NCI-H1092 treated with DMSO at 0.1 percent for 48 hours (cell line): ENCODE data around the gene UBE2L3.
"Not testable (repeated sequence)": the region's sequence is repeated elsewhere in the genome, so short reads cannot be mapped to it uniquely, and the experiment has no call there.

Experiments
- DNase-seq: peaks from one replicate; lab custom pipeline; 2025; lab: John Stamatoyannopoulos, UW

The UBE2L3 gene

DNA sequence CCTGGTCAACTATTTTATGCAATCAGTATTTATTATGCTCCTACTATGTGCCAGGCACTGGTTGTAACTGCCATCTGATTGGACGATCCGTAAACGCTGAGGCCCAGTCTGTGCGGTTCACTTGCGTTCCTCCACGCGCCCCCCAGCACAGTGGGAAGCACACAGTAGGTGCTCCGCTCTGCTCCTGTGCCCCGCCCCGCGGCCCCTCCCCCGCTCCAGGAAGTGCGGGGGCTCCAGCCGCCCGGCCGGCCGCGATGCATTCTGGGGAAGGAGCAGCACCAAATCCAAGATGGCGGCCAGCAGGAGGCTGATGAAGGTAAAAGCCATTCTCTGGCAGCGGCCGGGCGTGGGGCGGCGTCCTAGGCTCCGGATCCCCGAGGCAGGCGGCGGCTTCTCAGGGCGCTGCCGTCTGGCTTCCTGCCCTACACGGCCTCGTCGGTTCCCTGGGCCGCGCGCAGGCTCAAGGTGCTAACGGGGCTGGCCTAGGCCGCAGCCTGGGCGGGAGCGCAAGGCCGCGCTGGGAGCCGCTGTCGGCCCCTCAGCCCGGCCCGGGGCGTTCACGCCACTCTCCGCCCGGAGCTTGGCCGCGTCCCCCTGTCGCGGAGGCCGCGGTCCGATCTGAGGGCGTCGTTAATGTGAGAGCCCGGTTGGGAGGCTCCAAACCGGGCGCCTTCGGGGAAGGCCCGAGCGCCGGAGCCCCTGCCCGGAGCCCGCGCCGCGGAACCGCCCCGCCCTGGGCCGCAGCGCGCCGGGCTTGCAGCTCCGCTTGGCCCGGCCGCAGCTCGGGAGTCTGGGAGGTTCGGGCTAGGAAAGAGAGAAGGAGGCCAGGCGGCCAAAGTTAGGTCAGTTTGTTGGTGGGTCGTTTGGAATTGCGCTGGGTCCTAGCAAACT is at the start of gene UBE2L3:
Gene UBE2L3 (plus strand): TSS at position 259 of the 891 bp plus-strand sequence. CDS start 31 bp downstream, at position 290.
- peak; percentile 75 for DNase-seq

DNA sequence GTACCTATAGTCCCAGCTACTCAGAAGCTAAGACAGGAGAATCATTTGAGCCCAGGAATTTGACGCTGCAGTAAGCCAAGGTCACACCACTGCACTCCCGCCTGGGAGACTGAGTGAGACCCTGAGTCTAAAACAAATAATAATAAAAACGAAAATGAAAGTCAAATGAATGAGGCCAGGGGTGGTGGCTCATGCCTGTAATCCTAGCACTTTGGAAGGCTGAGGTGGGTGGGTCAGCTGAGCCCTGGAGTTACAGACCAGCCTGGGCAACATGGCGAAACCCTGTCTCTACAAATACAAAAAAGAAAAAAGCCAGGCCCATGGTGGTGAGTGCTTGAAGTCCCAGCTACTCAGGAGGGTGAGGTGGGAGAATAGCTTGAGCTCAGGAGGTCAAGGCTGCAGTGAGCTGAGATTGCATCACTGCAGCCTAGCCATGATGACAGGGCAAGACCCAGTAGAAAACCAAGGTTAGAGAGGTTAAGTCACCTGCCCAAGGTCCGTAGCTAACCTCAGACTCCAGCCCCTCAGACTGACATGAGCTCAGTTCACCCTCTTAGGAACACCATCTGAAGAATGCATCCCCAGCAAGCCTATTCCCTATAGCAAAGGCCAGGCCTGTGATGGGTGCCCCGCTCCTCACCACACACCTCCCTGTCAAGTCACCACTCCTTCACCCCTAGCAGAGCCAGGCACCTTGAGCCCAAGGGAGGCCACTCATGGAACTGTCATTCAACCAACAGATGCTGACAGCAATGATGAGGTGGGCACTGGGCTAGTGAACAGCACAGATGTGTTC is 40.6 kb upstream of the UBE2L3 start:
- not testable (repeated sequence) for DNase-seq

DNA sequence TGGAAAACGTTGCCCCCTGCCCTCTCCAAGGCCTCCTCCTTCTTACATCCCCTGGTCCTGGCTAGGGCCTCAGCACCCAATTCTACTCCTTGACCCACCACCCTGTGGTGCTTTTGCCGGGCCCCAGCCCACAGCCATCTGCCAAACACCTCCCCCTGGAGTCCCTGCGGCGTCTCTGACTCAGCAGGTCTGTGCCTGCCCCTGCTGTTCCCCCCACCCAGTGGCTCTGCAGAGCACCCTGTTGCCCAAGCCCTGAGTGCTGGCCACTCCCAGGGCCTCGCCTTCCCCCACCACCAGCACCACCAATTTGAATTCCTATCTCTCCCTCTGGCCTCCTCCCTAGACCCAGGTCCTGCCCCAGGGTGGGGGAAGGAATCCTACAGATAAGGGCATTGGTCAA is 36.0 kb upstream of the UBE2L3 start:
- not testable (repeated sequence) for DNase-seq

DNA sequence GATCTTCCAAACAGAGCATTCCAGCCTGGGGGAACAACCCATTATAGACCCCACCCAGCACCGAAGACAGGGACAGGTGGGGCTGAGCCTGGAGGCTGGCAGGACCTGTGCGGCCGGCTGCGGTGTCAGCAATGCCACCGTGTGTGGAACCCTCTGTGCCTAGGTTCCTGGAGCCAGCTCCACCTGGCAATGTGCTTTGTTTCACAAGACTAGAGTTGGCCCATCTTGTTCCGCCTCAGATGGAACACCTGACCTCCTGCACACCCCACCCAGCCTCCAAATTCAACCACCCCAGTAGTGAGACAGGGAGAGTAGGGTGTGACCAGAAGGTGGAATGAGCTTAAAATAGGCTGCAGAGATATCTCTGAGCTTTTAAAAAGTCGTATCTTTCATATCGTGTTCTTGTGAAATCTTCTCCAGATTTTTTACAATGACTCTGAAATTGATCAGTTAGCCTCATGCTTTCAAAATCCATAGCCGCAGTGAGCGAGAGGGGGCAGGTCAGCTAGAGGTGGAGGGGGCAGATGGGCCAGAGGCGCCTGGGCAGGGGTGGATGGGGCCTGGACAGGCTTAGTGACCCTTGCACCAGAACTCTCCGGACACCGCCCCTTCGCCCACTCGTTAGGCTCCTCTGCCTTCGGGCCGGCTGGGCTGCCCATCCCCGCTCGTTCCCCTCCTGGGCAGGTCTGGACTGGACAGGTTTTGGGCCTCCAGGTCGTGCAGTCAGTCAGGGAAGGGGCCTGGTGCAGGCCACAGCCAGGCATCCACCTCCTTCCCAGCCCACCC is 34.5 kb upstream of the UBE2L3 start:
- not testable (repeated sequence) for DNase-seq

DNA sequence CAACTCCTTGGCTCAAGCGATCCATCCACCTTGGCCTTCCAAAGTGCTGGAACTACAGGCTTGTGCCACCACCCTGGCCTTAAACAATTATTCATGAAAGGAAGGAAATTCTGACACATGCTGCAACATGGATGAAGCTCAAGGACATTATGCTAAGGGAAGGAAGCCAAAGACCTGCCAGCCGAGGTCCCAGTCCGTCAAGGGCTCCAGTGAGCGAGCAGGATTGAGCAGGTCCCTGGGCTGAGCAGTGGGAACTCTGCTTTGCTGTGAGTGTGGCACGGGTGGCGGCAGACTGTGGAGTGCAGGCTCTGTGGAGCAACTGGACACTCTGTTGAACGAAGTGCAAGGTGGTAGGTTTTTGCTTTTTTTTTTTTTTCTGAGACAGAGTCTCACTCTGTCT is 27.7 kb upstream of the UBE2L3 start:
- DNase-seq, result not testable (repeated sequence)

DNA sequence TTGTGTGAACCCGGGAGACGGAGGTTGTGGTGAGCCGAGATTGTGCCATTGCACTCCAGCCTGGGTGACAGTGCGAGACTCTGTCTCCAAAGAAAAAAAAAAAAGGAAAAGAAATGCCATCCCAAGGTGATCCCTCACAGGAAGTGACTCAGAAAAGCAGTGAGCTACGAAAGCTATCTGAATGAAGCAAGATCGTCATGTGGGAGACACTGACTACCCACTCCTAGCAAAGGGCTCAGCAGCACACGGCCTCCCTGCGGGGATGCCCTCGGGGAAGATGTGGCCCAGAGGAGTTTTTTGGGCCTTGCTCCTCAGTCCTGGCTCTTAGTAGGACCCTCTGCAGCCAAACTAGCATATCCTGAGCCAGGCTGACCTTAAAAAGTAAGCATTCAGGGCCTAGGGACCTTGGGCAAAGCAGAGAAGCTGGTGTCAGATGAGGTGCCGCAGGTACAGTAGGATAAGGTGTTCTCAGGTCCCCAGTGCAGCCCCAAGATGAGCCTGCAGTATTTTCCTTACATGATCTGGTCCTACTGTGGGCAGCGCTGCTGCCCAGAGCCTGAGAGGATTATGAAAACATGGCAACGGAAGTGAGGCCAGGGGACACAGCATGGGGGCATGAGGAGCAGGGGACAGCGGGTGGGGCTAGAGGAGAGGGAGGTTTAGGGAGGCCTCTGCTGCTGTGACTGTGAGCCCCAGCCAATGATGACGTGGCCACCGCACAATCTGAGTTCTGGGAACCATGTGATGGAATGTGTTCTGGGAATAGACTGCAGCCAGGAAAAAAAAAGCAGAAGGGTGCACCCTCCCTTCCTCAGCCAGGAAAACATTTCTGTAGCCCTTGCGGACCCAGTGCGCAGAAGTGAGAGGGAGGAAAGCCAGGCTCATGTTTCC is 22.8 kb upstream of the UBE2L3 start:
- DNase-seq, result not testable (repeated sequence)

DNA sequence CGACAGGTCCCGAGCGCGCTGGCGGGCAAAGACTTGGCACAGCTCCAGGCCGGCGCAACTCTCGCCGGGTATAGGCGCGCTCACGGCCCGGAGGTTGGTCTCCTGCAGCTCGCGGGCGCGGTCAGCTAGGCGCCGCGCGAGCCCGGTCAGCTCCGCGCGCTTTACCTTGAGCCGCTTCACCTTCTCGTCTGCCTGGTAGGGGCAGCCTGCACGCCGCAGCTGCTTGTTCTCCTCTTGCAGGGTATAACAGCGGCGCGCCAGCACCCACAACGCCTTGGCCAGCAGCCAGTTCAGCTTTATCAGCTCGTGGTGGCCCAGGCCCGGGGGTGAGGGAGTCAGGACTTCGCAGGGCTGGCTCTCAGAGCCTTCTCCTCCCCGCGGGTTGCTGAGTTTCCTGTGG is 18.0 kb upstream of the UBE2L3 start:
- not testable (repeated sequence) for DNase-seq

DNA sequence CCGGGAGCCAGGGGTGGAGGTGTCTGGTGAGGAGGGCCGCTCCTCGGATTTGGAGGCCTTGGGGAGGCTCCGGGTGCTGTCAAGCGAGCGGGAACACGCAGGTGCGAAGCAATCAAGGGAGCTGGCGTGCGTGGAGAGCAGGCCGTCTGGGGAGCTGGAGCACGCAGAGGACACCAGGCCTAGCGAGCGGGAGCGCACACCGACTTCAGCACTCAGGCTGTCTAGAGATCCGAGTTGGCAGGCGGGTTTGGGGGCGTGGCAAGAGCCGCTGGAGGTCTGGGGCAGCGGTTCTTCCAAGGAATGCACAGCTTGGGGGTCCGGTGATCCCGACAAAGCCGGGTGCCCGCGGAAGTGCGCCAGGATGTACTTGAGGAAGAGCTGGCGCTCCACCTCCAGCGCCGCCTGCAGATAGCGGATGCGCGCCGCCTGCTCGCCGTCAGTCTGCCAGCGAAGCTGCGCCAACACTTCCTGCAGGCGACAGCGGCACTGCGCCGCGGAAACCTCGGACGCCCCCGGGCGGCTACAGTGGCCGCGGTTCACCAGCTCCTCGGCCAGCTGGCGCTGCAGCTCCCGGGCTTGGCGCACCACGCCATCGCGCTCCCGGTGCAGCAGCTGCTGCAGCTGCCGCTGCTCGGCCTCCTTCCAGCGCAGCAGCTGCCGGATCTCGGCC is 17.4 kb upstream of the UBE2L3 start:
- DNase-seq, result not testable (repeated sequence)

DNA sequence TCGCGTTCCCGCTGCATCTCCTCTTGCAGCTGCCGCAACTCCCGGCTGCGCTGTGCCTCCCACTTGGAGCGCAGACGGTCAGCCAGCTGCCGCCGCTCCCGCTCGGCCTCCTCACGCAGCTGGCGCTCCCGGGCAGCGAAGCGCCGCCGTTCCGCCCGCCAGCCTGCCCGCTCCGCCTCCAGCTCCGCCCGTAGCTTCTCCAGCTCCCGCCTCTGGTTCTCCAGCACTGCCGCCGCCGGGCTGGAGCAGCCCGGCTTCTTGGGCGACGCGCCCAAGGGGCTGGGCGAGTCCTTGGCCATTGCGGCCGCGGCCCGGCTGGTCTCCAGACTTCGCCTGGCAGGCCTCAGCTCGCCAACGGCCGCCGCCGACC is 16.9 kb upstream of the UBE2L3 start:
- DNase-seq, result not testable (repeated sequence)

DNA sequence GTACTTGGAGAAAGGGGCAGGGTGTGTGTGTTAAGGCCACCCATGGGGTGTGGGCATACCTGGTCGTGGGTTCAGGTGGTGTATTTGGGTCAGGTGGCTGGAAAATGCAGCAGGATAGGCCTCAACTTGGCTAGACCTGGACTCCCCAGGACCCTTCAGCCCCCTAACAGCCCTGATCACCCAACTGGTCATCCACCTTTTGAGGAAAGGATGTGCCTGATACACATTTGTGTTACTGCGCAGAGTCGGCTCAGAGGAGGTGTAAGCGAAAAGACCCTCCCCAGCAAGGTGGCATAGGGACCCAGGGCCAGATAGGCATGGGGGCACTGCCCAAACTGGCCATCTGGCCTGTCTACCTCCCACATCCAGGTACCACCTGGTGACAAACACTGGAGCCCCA is 16.2 kb upstream of the UBE2L3 start, which contains the start of gene RIMBP3C:
Gene RIMBP3C (minus strand): TSS at position 101 of the 400 bp plus-strand sequence. CDS start 485 bp downstream, outside the sequence.
- not testable (repeated sequence) for DNase-seq

DNA sequence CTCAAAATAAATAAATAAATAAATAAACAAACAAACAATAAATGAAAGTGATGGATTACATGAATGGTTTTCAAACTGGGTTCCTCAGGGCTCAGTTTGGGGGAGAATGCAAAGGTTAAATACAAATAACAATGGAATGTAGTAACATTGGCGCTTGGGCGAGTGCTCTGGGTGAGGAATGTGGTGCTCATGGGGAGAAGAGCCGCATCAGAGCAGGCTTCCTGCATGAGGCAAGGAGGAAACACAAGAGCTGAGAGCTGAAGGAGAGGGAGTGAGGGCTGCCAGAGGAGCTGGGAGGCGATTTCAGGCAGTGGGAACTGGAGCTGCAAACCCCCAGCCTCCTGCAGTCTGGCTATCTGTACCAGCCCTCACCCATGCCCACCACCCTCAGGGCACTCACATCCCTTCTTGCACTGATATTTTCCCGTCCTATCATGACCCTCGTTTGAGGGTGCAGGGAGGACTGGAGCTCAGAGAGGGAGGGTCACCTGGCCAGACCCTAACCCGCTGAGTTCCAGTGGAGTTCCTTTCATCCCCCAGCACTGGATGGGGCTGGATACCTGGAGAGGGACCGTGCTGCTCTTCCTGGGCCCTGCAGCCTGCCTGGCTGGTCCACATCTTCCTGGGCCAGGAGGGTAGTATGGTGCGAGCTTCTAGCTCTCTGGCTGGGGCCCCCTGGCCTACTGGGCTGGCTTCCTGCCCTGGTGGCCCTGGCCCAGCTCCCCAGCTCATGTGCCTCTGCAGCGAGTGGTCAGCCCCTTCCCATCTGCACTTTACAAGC is 8.0 kb upstream of the UBE2L3 start:
- DNase-seq, result not testable (repeated sequence)

DNA sequence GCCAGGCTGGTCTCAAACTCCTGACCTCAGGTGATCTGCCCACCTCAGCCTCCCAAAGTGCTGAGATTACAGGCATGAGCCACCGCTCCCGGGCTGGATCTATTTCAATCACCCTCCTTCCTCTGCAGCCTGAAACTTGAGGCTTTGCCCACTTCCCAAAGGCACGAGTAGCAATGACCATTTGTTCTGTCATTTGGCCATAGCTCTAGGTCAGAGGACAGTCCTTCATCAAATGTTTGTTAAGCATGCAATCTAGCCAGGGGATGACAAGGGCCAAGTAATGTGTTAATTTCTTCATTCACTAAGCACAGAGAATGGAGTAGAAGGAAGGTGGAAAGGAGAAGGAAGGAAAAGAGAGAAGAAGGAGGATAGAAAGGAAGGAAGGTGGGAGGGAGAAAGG is 6.9 kb upstream of the UBE2L3 start:
- DNase-seq, result not testable (repeated sequence)

DNA sequence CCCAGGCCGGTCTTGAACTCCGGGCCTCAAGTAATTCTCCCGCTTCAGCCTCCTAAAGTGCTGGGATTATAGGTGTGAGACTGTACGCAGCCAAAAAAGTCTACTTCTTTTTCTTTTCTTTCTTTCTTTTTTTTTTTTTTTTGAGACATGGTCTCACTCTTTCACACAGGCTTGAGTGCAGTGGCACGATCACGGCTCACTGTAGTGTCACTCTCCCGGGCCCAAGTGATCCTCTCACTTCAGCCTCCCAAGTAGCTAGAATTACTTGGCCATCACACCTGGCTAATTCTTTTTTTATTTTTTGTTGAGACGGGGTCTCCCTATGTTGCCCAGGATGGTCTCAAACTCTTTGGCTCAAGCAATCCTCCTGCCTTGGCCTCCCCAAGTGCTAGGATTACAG is 3.6 kb upstream of the UBE2L3 start:
- DNase-seq, result no peak

DNA sequence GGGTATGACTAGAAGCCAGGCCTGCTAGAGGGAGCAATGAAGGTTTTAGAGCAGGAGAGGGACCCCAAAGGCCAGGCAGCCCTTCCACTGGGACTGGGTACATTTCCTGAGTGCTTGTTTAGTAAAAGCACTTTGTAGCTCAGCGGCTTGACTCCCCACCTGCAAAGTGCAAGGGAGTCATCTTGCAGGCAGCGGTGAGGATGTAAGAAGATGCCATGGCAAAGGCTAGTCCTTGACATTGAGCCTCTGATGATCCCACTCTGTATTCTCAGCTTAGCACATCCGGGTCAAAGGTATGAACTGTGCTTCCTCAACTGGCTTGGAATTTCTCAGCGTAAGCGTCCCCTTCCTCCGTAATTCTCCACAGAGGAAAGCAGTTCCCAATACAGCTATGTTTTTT is 3.1 kb upstream of the UBE2L3 start:
- DNase-seq, result no peak

DNA sequence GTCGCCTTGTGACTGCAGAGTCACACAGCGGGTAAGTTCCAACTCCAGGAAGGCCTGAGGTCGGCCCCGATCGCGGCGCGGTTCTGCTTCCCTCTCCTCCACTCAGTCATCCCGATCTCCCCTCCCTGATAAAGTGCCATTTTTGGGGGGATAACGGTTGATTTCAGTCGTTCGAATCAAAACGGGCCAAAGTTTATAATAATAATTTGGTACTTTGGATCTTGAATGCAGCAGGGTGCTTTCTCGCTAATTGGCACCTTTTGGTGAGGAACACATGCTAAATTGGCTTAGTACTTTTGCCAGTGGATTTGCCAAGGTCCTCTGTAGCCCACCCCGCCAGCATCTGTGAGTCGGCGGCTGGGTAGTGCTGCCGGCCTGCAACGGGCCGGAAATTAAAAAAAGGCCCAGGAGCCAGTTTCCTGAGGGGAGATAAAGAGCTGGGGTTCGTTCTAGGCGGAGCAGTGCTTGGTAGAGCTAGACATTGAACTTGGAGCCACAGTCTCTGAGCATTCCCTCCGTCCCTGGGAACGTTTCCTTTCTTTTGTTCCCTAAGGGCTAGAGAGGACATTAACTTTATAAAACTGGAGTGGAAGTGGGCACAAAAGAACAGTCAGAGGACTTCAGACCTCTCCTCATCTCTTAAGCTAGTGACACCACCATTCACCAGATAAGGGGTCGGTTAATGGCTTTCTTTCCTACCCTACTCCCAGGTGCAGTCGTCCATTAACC is 997 bp downstream of the UBE2L3 start:
- no peak for DNase-seq

DNA sequence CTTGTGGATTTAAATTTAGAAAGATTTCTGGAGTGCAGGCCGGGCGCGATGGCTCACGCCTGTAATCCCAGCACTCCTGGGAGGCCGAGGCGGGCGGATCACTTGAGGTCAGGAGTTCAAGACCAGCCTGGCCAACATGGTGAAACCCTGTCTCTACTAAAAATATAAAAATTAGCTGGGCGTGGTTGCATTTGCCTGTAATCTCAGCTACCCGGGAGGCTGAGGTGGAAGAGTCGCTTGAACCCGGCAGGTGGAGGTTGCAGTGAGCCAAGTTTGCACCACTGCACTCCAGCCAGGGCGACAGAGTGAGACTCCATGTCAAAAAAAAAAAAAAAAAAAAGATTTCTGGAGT is 1.5 kb downstream of the UBE2L3 start:
- DNase-seq, result not testable (repeated sequence)

DNA sequence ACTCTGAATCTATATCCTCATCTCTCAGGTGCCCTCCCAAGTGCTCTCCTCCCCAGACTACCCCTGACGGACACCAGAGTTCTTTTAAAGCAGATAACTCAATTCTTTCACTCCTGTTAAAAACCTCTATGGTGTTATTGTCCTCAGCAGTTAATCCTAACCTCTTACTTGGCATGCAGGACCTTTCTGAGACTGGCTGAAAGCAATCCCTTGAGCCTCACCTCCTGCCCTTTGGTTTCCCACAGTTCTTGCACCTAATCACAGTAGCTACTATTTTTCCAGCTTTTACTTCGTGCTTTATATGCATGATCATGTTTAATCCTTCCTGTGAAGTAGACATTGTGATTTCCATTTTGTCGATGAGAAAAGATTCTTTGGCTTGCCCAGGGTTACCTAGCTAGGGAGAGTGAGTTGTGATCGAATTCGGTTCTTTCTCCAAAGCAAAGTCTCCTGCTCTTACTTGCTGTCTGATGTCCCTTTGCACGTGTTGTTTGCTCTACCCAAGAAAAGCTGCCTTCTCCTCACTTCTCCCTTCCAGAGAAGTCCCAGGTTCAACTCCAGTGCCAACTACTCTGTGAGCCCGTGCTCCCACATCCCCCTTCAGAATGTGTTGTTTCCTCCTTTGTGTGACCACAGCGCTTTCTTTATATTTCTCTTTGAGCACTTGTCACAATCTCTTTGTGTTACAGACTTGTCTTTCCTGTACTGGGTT is 2.1 kb downstream of the UBE2L3 start:
- no peak for DNase-seq

DNA sequence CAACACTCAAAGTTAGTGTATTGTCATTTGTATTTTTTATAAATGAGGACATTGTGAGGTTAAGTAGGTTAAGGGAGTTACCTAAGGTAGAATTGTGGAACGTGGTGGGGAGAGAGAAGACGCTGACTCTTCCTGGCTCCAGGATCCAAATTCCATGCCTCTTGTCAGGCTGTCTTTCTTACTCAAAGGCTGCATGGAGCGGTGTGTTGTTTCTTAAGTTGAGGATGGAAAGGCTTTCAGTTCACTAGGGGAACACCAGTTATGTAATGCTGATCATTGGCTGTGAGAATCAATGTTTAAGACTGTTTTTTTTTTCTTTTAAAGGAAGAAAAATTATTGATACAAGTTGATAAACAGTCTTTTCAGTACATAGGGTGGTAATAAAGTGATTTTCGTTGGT is 2.9 kb downstream of the UBE2L3 start:
- no peak for DNase-seq
